GM13976 (cell line): Measurements from ENCODE around the gene INCA1.

ENCODE experiments used
- DNase-seq: peaks from one replicate; pipeline ENCODE4 v3.0.0; 2012; ENCODE audit warnings: low spot score
- CTCF ChIP-seq: IDR thresholded peaks from 2 replicates; pipeline ENCODE4 v1.5.1; 2012; ENCODE audit warnings: borderline replicate concordance, mild to moderate bottlenecking; ENCODE audit not compliant: insufficient read depth; ENCODE audit errors: extremely low read depth, missing control alignments, control extremely low read depth
- in situ Hi-C: fragments of 300-500 bp; cut with MboI; formaldehyde crosslinking; loops from one replicate; pipeline ENCODE4 v1.12.0; 2022; ENCODE audit warnings: low sequenced_read_pairs, mixed read lengths, inconsistent platforms; ENCODE audit not compliant: unreplicated experiment

INCA1 gene

GRCh38 chr17:4982305-4982704, 15.0 kb downstream of the INCA1 start:
- TF ChIP-seq CTCF, result no peak
- no peak for DNase-seq
- in situ Hi-C loops, result no loop called here

- peak; percentile 77 for DNase-seq
- in situ Hi-C loops, result no loop called here
- TF ChIP-seq CTCF, result peak; percentile 32
Measured at GRCh38 chr17:4980644-4981216, 16.6 kb downstream of the INCA1 start.

GRCh38 chr17:4978726-4979125, 18.6 kb downstream of the INCA1 start:
- TF ChIP-seq CTCF, result no peak
- DNase-seq, result no peak
- in situ Hi-C loops, result loop anchor here (10.0 kb wide), 1 partner anchor 86 kb away; no protein-coding TSS in a partner anchor

GRCh38 chr17:4974115-4974670, 23.1 kb downstream of the INCA1 start:
- in situ Hi-C loops, result loop anchor here (10.0 kb wide), 1 partner anchor 91 kb away; no protein-coding TSS in a partner anchor
- no peak for TF ChIP-seq CTCF
- no peak for DNase-seq

GRCh38 chr17:4973256-4974114, 23.8 kb downstream of the INCA1 start:
- in situ Hi-C loops, result loop anchor here (10.0 kb wide), 1 partner anchor 91 kb away; no protein-coding TSS in a partner anchor
- TF ChIP-seq CTCF, result no peak

GRCh38 chr17:4972752-4973151, 24.6 kb downstream of the INCA1 start:
- DNase-seq, result no peak
- TF ChIP-seq CTCF, result no peak
- in situ Hi-C loops, result loop anchor here (10.0 kb wide), 1 partner anchor 92 kb away; no protein-coding TSS in a partner anchor

More at GRCh38 chr17:4973256-4974114, 23.8 kb downstream of the INCA1 start:
- DNase-seq, result no peak
